SK-N-MC (cell line): ENCODE results near the gene GPR137B.
A peak's percentile ranks its signal among the peaks of the same experiment; 100 is the strongest.

Source experiments
- DNase-seq: peaks from one replicate; pipeline ENCODE4 v3.0.0-alpha.2; 2011; ENCODE audit warnings: low read depth, low spot score
- H3K27ac ChIP-seq: fragments of 200-600 bp; sonication (generic); 2 replicates; pipeline ENCODE4 v1.5.1; 2016; ENCODE audit warnings: mixed run types
- H3K36me3 ChIP-seq: fragments of 200-600 bp; sonication (generic); 2 replicates; pipeline ENCODE4 v1.6.1; 2017; ENCODE audit warnings: antibody characterized with exemption, low read length, mixed read lengths; ENCODE audit not compliant: insufficient read depth
- H3K4me3 ChIP-seq: fragments of 200-600 bp; sonication (generic); 2 replicates; pipeline ENCODE4 v1.5.1; 2016
- H3K9ac ChIP-seq: fragments of 200-600 bp; sonication (generic); 2 replicates; pipeline ENCODE4 v1.8.0; 2017; ENCODE audit warnings: mixed run types, mixed read lengths; ENCODE audit not compliant: insufficient read length
- H3K9me3 ChIP-seq: fragments of 200-600 bp; sonication (generic); 2 replicates; pipeline ENCODE4 v1.6.1; 2017; ENCODE audit warnings: low read depth, mild to moderate bottlenecking, antibody characterized with exemption, low read length, moderate library complexity, mixed read lengths
- EZH2 ChIP-seq: fragments of 200-600 bp; sonication (generic); IDR thresholded peaks from one replicate; pipeline ENCODE4 v1.6.1; 2017; ENCODE audit warnings: antibody characterized with exemption
- FOXP2 ChIP-seq: optimal IDR thresholded peaks from 2 replicates; pipeline ENCODE3; 2011; ENCODE audit warnings: mild to moderate bottlenecking, moderate library complexity; ENCODE audit not compliant: insufficient read depth; ENCODE audit errors: extremely low read length, control extremely low read depth
- POLR2AphosphoS5 ChIP-seq: IDR thresholded peaks from 2 replicates; pipeline ENCODE4 v1.6.1; 2012; ENCODE audit warnings: mild to moderate bottlenecking, low read depth, low read length, borderline replicate concordance

The GPR137B gene

GRCh38 chr1:236101233-236102200 is 40.8 kb upstream of the GPR137B start:
- no peak overlapping the region for H3K27ac ChIP-seq
- DNase-seq: no peak
- no peaks in the 10 kb centered on the region for H3K9me3 ChIP-seq
- TF ChIP-seq POLR2AphosphoS5: no peak
- TF ChIP-seq EZH2: no peak
- TF ChIP-seq FOXP2: no peak
- H3K4me3 ChIP-seq: no peak overlapping the region
- no peaks in the 10 kb centered on the region for H3K36me3 ChIP-seq
- H3K9ac ChIP-seq: no peak overlapping the region

- no peak for TF ChIP-seq POLR2AphosphoS5
- H3K9me3 ChIP-seq: no peaks in the 10 kb centered on the region
- no peak overlapping the region for H3K4me3 ChIP-seq
- H3K36me3 ChIP-seq: no peaks in the 10 kb centered on the region
- H3K27ac ChIP-seq: peak overlapping the region; percentile 61
- no peak for DNase-seq
- no peak overlapping the region for H3K9ac ChIP-seq
Observed at GRCh38 chr1:236102611-236103010, 39.7 kb upstream of the GPR137B start.

GRCh38 chr1:236103059-236103458 is 39.3 kb upstream of the GPR137B start:
- TF ChIP-seq EZH2: no peak
- TF ChIP-seq POLR2AphosphoS5: no peak
- TF ChIP-seq FOXP2: no peak
- no peaks in the 10 kb centered on the region for H3K36me3 ChIP-seq
- no peak for DNase-seq
- no peak overlapping the region for H3K4me3 ChIP-seq
- no peak overlapping the region for H3K9ac ChIP-seq
- no peaks in the 10 kb centered on the region for H3K9me3 ChIP-seq
- peak overlapping the region; percentile 61 for H3K27ac ChIP-seq

- H3K9me3 ChIP-seq: no peaks in the 10 kb centered on the region
- peak; percentile 55 for DNase-seq
- no peak overlapping the region for H3K9ac ChIP-seq
- H3K36me3 ChIP-seq: no peaks in the 10 kb centered on the region
- H3K4me3 ChIP-seq: no peak overlapping the region
- peak overlapping the region; percentile 61 for H3K27ac ChIP-seq
- TF ChIP-seq FOXP2: no peak
- TF ChIP-seq POLR2AphosphoS5: no peak
- TF ChIP-seq EZH2: no peak
Observed at GRCh38 chr1:236103646-236104218, 38.6 kb upstream of the GPR137B start.

- DNase-seq: no peak
- Histone ChIP-seq H3K9ac (no peak overlapping the region), H3K27ac (0 out of 2 replicates have a peak overlapping the region, but pooled peaks have one; percentile 44), H3K36me3 (no peaks in the 10 kb centered on the region), H3K4me3 (no peak overlapping the region), H3K9me3 (no peaks in the 10 kb centered on the region)
- no peak for TF ChIP-seq EZH2
- TF ChIP-seq POLR2AphosphoS5: no peak
Observed at GRCh38 chr1:236107121-236107907, 35.0 kb upstream of the GPR137B start.

- Histone ChIP-seq H3K4me3 (no peak overlapping the region), H3K27ac (no peak overlapping the region), H3K36me3 (no peaks in the 10 kb centered on the region), H3K9me3 (no peaks in the 10 kb centered on the region), H3K9ac (no peak overlapping the region)
- DNase-seq: no peak
- TF ChIP-seq POLR2AphosphoS5 (no peak), FOXP2 (no peak), EZH2 (no peak)
Observed at GRCh38 chr1:236108027-236108648, 34.2 kb upstream of the GPR137B start.

GRCh38 chr1:236110137-236110536 is 32.2 kb upstream of the GPR137B start:
- H3K9me3 ChIP-seq: no peaks in the 10 kb centered on the region
- no peak for TF ChIP-seq EZH2
- TF ChIP-seq FOXP2: no peak
- TF ChIP-seq POLR2AphosphoS5: no peak
- no peak for DNase-seq
- no peak overlapping the region for H3K27ac ChIP-seq
- no peak overlapping the region for H3K9ac ChIP-seq
- H3K36me3 ChIP-seq: no peaks in the 10 kb centered on the region
- H3K4me3 ChIP-seq: no peak overlapping the region
